Ascending aorta (tissue), 2 donors: ENCODE results near the gene ZNF346. TPM values are rescaled to one million over a fixed set of nuclear protein-coding genes. Genes with fewer than 3 reads are reported as not detected.

Experiments
- DNase-seq, 2 donors: peaks; one replicate each; pipeline ENCODE4 v3.0.0-alpha.2; 2019; ENCODE audit warnings: low spot score in 2 of 2
- H3K27ac ChIP-seq, 2 donors: fragments of 200-600 bp; sonication (generic); one replicate each; pipeline ENCODE4 v1.5.1; 2016 to 2017; ENCODE audit warnings: mild to moderate bottlenecking in 1 of 2
- H3K27me3 ChIP-seq: fragments of 200-600 bp; sonication (generic); one replicate; pipeline ENCODE4 v1.5.1; 2017
- H3K36me3 ChIP-seq, 2 donors: fragments of 200-600 bp; sonication (generic); one replicate each; pipeline ENCODE4 v1.5.1; 2016
- H3K4me1 ChIP-seq, 2 donors: fragments of 200-600 bp; sonication (generic); one replicate each; pipeline ENCODE4 v1.5.1; 2016 to 2017; ENCODE audit warnings: mild to moderate bottlenecking in 1 of 2
- H3K4me3 ChIP-seq, 2 donors: fragments of 200-600 bp; sonication (generic); one replicate each; pipeline ENCODE4 v1.5.1; 2016 to 2017; ENCODE audit warnings: mild to moderate bottlenecking in 1 of 2
- H3K9me3 ChIP-seq, 2 donors: fragments of 200-600 bp; sonication (generic); one replicate each; pipeline ENCODE4 v1.5.1; 2016
- intact Hi-C: fragments of 100-400 bp; cut with DNase I; formaldehyde crosslinking; loops from one replicate; pipeline ENCODE4 v1.15.1; 2023
- total RNA-seq: library from RNA; depleted of rRNA; stranded (reverse); fragments of >200 nt; gene quantifications from one replicate; pipeline ENCODE4 v1.1.0, GENCODE V29; 2016
- TF ChIP-seq, protein P1 (sequence below), 3 experiments: fragments of 200-600 bp in 2 of 3; fragments of 450-650 bp in 1 of 3; sonication (generic) in 2 of 3; IDR thresholded peaks; one replicate each; pipeline ENCODE4 v1.5.1; 2016 to 2019; ENCODE audit warnings: antibody characterized with exemption in 3 of 3, mild to moderate bottlenecking in 1 of 3, moderate library complexity in 1 of 3

ZNF346 gene
- total RNA-seq, 1 donor from 2014 or later, result 30.5 TPM

- H3K4me3 ChIP-seq, result no peak overlapping the region
- TF ChIP-seq, protein P1, sequence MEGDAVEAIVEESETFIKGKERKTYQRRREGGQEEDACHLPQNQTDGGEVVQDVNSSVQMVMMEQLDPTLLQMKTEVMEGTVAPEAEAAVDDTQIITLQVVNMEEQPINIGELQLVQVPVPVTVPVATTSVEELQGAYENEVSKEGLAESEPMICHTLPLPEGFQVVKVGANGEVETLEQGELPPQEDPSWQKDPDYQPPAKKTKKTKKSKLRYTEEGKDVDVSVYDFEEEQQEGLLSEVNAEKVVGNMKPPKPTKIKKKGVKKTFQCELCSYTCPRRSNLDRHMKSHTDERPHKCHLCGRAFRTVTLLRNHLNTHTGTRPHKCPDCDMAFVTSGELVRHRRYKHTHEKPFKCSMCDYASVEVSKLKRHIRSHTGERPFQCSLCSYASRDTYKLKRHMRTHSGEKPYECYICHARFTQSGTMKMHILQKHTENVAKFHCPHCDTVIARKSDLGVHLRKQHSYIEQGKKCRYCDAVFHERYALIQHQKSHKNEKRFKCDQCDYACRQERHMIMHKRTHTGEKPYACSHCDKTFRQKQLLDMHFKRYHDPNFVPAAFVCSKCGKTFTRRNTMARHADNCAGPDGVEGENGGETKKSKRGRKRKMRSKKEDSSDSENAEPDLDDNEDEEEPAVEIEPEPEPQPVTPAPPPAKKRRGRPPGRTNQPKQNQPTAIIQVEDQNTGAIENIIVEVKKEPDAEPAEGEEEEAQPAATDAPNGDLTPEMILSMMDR (IDR thresholded peaks at IDR 0.05), result no peak
- H3K27ac ChIP-seq, result no peak overlapping the region
- no peaks in the 10 kb centered on the region for H3K36me3 ChIP-seq
- H3K9me3 ChIP-seq, result no peaks in the 10 kb centered on the region
- H3K4me1 ChIP-seq, result peaks cover 4 to 7% of the 10 kb centered on the region in 2 donors
- H3K27me3 ChIP-seq, result peaks cover 16% of the 10 kb centered on the region
- intact Hi-C loops, result no loop called here
- no peak for DNase-seq
Observed at GRCh38 chr5:177083357-177083756, 60.9 kb downstream of the ZNF346 start.

DNA sequence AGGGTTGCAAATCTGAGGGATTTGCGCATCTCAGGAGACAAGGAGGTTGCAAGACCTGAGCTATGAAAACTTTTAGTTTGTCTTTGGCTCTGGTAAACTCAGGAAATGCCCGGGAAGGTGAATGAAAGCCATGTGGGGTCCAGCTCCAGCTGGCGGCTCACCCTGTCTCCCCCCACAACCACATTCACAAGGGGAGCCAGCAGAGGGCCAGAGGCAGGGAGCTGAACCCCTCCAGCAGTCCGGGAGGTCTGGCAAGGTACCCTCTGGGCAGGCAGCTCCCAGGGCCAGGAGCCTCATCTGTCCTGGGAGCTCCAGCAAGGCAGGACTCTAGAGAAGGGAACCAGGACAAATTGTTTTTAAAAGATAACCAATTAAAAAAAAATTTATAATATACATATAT, 61.7 kb downstream of the ZNF346 start:
- TF ChIP-seq, protein P1 (IDR thresholded peaks at IDR 0.05), result no peak
- Histone ChIP-seq H3K27me3 (peaks cover 16% of the 10 kb centered on the region), H3K4me1 (peaks cover 4 to 7% of the 10 kb centered on the region in 2 donors), H3K9me3 (no peaks in the 10 kb centered on the region), H3K4me3 (no peak overlapping the region), H3K36me3 (no peaks in the 10 kb centered on the region), H3K27ac (no peak overlapping the region)
- DNase-seq, result no peak
- intact Hi-C loops, result no loop called here

GRCh38 chr5:177085985-177086653, 63.6 kb downstream of the ZNF346 start:
- H3K9me3 ChIP-seq, result no peaks in the 10 kb centered on the region
- no peaks in the 10 kb centered on the region for H3K36me3 ChIP-seq
- no peak for DNase-seq
- TF ChIP-seq, protein P1 (IDR thresholded peaks at IDR 0.05), result no peak
- no peak overlapping the region for H3K27ac ChIP-seq
- peak overlapping the region; percentile 53 to 59 for H3K4me3 ChIP-seq
- peaks cover 16% of the 10 kb centered on the region for H3K27me3 ChIP-seq
- peaks cover 4 to 7% of the 10 kb centered on the region in 2 donors for H3K4me1 ChIP-seq
- intact Hi-C loops, result no loop called here

GRCh38 chr5:177086654-177087397, 64.3 kb downstream of the ZNF346 start, which contains the start of gene FGFR4:
FGFR4 (plus strand) TSS chr5:177086915; CDS start chr5:177089603, 2,688 bp downstream.
- Histone ChIP-seq H3K4me1 (peaks cover 4 to 7% of the 10 kb centered on the region in 2 donors), H3K36me3 (no peaks in the 10 kb centered on the region), H3K27me3 (peaks cover 16% of the 10 kb centered on the region), H3K9me3 (no peaks in the 10 kb centered on the region), H3K4me3 (peak within 1 kb of the TSS; percentile 53 to 59), H3K27ac (no peak within 1 kb of the TSS)
- no peak for DNase-seq
- TF ChIP-seq, protein P1 (IDR thresholded peaks at IDR 0.05), result peak in 2 of 3 experiments; percentile 26 to 50
- intact Hi-C loops, result no loop called here

- TF ChIP-seq, protein P1 (IDR thresholded peaks at IDR 0.05), result no peak
- Histone ChIP-seq H3K27me3 (peaks cover 16% of the 10 kb centered on the region), H3K4me1 (peaks cover 4 to 7% of the 10 kb centered on the region in 2 donors), H3K9me3 (no peaks in the 10 kb centered on the region), H3K4me3 (peak overlapping the region; percentile 53 to 59), H3K27ac (no peak overlapping the region), H3K36me3 (no peaks in the 10 kb centered on the region)
- no peak for DNase-seq
- intact Hi-C loops, result no loop called here
Observed at GRCh38 chr5:177087398-177088005, 65.0 kb downstream of the ZNF346 start.
